H4 (cell line): Measurements from ENCODE around the gene DLGAP4. TPM values are rescaled to one million over a fixed set of nuclear protein-coding genes. Genes with fewer than 3 reads are reported as not detected.

Source experiments
- DNase-seq: peaks from one replicate; pipeline ENCODE4 v3.0.0-alpha.2; 2015; ENCODE audit warnings: low spot score
- total RNA-seq: library from RNA; depleted of rRNA; stranded (reverse); fragments of >200 nt; shearing (Covaris generic); gene quantifications from 2 replicates; pipeline ENCODE4 v1.2.3, GENCODE V29; 2014

DLGAP4 gene
- total RNA-seq, 1 experiment from 2014 or later, result 10.2 TPM

DNA sequence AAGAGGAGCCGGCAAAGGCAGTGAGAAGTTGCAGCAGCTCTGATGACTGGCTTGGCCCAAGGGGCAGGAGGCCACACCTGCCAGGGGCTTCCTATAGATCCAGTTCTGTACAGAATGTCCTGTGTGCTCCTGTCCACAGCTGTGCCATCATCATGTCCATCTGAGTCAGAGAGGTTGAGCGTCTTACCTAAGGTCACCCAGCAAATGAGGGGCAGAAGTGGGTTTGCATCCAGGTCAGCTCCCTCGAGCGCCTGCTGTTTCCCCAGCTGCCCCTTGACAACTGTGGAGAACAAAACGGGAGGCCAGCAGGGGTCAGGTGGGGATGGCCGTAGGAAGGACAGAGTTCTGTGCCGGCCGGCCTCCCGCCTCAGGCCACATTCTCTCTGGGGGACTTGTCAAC lies 47.6 kb downstream of the DLGAP4 start:
- no peak for DNase-seq

GRCh38 chr20:36355469-36356171 lies 49.5 kb downstream of the DLGAP4 start:
- DNase-seq, result no peak

- no peak for DNase-seq
Measured at GRCh38 chr20:36359668-36360406, 53.7 kb downstream of the DLGAP4 start.

DNA sequence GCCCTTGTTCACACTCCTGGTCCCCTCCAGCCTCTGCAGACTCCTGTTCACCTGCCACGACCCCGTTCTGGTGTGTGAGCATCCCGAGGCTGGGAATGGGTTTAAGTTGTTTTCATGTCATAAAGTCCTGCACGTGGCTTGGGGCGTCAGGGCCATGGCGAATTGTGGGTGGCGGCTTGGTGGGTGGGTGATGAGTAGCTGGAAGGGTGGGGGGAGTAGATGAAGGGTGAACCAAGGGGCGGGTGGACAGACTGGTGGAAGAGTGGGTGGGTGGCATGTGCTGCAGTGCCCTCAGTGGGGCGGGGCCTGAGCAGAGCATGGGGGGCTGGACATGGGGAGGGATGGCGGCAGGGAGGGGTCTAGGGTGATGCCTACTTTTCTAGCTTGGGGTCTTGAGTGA lies 54.3 kb downstream of the DLGAP4 start:
- no peak for DNase-seq

- no peak for DNase-seq
Measured at GRCh38 chr20:36361406-36361805, 55.3 kb downstream of the DLGAP4 start.

GRCh38 chr20:36362261-36362660 lies 56.1 kb downstream of the DLGAP4 start:
- no peak for DNase-seq

DNA sequence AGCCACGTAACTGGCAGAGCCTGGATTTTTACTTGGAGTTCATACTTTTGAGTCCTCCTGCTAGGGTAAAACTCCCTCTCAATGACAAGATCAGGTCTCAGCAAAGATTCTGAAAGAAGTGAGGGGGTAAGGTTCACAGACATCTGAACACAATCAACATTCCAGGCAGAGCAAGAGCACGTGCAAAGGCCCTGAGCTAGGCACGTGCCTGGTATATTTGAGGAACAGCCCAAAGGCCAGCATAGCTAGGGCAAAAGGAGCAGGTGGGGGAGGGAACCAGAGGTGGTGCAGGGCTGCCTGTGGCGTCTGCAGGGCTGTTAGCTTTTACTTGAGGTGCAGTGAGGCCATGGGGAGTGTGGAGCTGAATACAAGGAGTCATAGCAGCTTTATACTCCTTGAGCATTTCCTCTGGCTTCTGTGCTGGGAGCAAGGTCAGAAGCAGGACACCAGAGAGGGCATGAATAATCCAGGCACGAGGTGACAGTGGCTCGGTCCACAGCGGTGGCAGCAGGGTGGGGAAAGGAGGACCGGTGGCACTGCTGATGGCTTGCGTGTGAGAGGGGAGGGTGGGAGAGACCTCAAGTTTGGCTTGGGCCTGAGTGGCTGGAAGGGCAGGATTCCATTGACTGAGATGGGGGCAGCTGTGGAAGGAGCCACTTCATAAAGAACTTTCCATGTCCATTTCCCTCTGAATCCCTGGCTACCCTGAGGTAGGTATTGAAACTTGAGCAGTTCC lies 57.0 kb downstream of the DLGAP4 start:
- no peak for DNase-seq

- no peak for DNase-seq
Measured at GRCh38 chr20:36364506-36364905, 58.4 kb downstream of the DLGAP4 start.

DNA sequence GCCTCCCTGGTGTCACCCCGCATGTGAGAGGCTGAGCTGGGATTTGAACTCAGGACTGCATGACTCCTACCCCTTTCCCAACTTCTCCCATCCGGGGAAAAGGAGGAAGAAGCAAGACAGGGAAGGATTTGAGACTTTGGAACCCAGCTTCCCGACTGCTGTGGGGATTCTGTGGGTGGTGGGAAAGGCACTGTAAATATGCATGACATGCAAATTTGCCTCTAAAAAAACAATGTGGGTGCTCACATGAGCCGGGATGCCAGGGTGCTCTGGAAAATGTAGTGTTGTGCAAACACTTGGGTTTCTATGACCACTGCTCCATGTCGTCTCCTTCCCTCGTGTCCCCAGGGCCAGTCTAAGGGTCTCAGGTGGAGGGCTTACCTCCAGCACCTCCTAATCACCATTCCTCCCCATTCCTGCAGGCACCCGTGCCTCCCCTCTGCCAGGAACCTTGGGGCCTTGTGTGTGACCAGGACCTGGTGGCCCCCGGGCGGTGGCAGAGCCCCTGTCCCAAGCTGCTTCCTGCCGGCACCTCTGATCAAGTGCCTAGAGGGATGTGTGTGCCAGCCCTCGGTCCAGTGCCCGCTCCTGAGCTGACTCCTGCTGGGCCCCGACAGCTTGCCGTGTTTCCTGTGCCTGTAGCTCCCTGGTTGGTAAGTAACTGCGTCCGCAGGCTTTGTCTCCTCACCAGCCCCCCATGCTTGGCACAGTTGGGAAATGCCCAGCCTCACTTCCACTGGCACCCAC lies 60.7 kb downstream of the DLGAP4 start:
- no peak for DNase-seq

GRCh38 chr20:36367370-36367745 lies 61.2 kb downstream of the DLGAP4 start:
- no peak for DNase-seq

GRCh38 chr20:36367907-36368799 lies 62.0 kb downstream of the DLGAP4 start:
- no peak for DNase-seq

- no peak for DNase-seq
Measured at GRCh38 chr20:36368869-36369268, 62.7 kb downstream of the DLGAP4 start.

- no peak for DNase-seq
Measured at GRCh38 chr20:36369739-36370138, 63.6 kb downstream of the DLGAP4 start.

DNA sequence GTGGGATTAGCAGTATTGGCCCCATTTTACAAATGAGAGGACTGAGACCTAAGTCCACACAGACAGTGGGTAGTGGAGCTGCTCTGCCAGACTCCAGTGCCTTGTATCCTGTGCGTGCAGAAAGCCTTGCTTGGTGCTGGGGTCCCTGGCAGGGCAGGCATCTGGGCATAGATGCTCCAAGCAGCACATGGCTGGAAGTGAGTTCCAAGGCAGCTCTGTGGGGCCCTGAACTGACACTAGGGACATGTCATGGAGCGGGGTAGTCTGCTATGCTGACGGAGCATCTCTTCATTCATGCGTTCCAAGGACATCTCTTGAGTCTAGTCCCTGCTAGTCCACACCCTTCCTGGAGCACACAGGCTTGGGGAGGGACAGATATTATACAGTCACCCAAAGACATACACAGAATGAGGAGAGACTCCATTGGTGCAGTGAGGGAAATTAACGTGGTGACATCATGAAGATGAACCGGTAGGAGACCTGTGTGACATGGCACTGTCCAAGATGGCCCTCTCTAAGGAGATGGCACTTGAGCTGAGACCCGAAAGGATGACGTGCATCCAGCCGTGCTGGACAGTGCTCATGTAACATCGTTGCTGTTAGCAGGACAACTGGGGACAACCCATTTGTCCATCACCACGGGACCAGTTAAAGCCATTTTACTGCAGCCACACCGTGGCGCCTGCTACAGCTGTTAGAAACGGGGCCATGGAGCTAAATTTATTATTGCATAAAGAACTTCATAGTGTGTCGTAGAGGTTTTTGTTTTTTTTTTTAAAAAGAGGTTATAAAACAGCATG lies 65.1 kb downstream of the DLGAP4 start:
- no peak for DNase-seq

GRCh38 chr20:36372666-36373065 lies 66.5 kb downstream of the DLGAP4 start:
- DNase-seq, result no peak

GRCh38 chr20:36373089-36373488 lies 67.0 kb downstream of the DLGAP4 start:
- no peak for DNase-seq

DNA sequence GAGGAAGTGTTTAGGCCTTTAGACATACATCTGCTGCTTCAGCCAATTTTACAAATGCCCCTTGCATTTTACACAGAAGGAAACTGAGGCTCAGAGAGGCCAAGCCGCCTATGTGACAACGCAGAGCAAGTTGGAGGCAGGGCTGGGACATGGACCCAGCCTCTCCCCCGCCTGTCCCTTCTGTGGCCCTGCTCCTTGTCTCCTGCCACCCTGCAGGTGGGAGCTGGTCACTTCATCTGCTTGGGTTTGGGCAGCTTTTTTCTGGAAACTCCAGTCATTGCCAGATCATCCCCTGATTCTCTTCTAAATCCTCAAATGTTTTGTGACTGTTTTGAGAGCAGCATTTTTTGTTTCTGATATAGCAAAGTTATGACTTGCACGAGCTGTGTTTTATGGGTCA lies 68.9 kb downstream of the DLGAP4 start:
- no peak for DNase-seq

DNA sequence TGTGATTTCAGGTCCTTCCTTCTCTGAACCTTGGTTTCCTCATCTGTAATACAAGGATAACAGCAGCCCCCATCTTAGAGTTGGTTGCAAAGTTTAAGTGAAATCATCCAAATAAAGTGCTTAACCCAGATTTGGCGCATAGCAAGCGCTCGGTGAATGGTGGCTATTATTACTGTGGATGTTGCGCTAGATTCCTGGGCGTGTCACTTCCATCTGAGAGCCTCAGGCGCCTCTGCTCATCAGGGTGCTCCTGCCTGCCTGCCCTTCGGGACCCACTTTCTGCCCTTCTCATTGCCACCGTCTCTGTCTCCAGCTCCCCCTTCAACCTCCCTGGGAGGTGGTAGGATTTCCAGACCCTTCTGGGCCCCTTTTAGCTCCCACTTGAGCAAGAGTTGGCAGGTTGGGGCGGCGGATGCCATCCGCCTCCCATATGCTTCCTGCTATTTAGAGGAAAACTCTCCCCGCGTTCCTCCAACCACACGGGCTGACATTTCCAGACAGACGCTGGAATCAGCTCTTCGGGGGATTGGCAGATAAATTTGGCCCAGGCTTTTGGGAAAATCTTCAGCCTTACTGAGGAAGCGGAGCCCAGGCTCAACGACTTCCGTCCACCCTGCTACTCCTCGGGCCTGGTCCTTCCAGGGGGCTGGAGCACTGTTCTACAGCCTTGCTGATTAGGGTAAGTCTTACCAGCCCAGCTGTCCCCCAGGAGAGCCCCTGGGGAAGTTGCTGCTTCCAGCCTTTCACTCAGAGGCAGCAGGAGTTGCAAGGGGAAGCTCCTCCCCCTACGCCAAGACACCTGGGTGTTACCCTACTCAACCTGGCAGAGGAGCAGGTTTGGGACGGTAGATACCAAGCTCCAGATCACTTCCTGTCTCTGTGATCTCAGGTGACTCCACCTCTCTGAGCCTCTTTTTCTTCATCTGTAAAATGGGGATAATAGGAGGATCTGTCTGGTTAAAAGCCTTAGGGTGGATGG lies 71.5 kb downstream of the DLGAP4 start:
- no peak for DNase-seq

GRCh38 chr20:36378686-36379085 lies 72.5 kb downstream of the DLGAP4 start:
- DNase-seq, result no peak
